Stimulated activated naive B cell treated with anti-CD40 and anti-IgM and Interleukin-4, amounts not matched to agents 10 μg/mL and 1 μg/mL and 100 μg/mL, for 72 hours (primary cell): ENCODE results near the gene NECTIN2.
A peak's percentile ranks its signal among the peaks of the same experiment; 100 is the strongest.
"Not testable (repeated sequence)": the region's sequence is repeated elsewhere in the genome, so short reads cannot be mapped to it uniquely, and the experiment has no call there.

ENCODE experiments used
- ATAC-seq, 2 donors: fragments of 150-1000 bp; cut with Tn5 transposase; replicated peaks; 2 replicates each; pipeline ENCODE4 v1.10.0; 2021; ENCODE audit warnings: moderate library complexity in 1 of 2
- DNase-seq: peaks from one replicate; pipeline ENCODE4 v3.0.0; 2021
- H3K27ac Mint-ChIP-seq: one replicate; pipeline ENCODE4 v1.8.0; 2022; ENCODE audit warnings: mild to moderate bottlenecking, mixed read lengths
- H3K27me3 Mint-ChIP-seq, 2 donors: one replicate each; pipeline ENCODE4 v1.8.0; 2022; ENCODE audit warnings: mixed read lengths in 2 of 2
- H3K36me3 Mint-ChIP-seq, 2 donors: one replicate each; pipeline ENCODE4 v1.8.0; 2022; ENCODE audit warnings: mixed read lengths in 2 of 2, mild to moderate bottlenecking in 1 of 2
- H3K4me1 Mint-ChIP-seq, 2 donors: one replicate each; pipeline ENCODE4 v1.8.0; 2022; ENCODE audit warnings: mixed read lengths in 2 of 2, mild to moderate bottlenecking in 1 of 2
- H3K4me3 Mint-ChIP-seq, 2 donors: one replicate each; pipeline ENCODE4 v1.8.0; 2022; ENCODE audit warnings: mild to moderate bottlenecking in 2 of 2, mixed read lengths in 2 of 2, moderate library complexity in 1 of 2
- H3K9me3 Mint-ChIP-seq, 2 donors: one replicate each; pipeline ENCODE4 v1.8.0; 2022; ENCODE audit warnings: mixed read lengths in 2 of 2, mild to moderate bottlenecking in 1 of 2

NECTIN2 gene

GRCh38 chr19:44878120-44878865 lies 32.2 kb downstream of the NECTIN2 start:
- H3K27ac Mint-ChIP-seq = no peak overlapping the region
- H3K4me1 Mint-ChIP-seq = peaks cover 0 to 3% of the 10 kb centered on the region in 2 donors
- no peak for ATAC-seq
- peaks cover 6 to 13% of the 10 kb centered on the region in 2 donors for H3K27me3 Mint-ChIP-seq
- no peaks in the 10 kb centered on the region for H3K36me3 Mint-ChIP-seq
- no peaks in the 10 kb centered on the region for H3K9me3 Mint-ChIP-seq
- no peak overlapping the region for H3K4me3 Mint-ChIP-seq
- DNase-seq = no peak

DNA sequence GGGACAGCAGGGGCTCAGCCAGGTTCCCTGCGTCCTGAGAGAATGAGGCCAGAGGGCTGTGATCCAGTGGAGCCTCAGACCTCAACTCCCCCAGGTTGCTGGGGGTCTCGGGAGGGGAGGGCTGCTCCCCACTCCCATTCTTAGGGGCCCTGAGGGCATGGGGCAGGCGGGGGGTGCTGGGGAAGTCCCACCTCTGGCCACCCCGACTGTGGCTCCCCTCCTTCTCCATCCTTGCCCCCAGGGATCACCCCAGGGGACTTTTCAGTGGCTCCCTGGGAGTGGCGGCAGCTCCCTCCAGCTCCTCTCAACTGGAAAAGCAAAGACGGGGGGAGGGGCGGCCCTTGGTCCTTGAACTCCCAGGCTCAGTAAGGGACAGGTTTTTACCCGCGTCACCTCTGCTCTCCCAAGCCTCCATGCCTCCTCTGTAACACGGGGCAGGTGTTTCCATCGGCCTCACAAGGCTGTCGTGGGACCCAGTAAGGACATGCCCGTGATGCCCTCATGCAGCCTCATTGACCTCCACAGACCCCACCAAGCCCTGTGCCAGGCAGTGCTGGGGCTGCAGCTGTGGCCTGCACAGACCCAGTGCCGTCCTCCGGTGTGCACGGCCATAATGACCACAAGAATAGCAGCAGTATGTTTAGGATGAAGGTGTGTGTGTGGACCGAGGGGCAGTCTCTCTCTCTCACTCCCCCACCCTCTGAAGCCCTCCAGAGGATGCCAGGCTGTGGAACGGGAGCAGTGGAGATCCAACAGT lies 33.4 kb downstream of the NECTIN2 start:
- ATAC-seq (no peak), DNase-seq (no peak)
- no peaks in the 10 kb centered on the region for H3K36me3 Mint-ChIP-seq
- H3K4me3 Mint-ChIP-seq = no peak overlapping the region
- peaks cover 0 to 3% of the 10 kb centered on the region in 2 donors for H3K4me1 Mint-ChIP-seq
- H3K27ac Mint-ChIP-seq = no peak overlapping the region
- peaks cover 6 to 14% of the 10 kb centered on the region in 2 donors for H3K27me3 Mint-ChIP-seq
- H3K9me3 Mint-ChIP-seq = no peaks in the 10 kb centered on the region

- no peak overlapping the region for H3K27ac Mint-ChIP-seq
- H3K9me3 Mint-ChIP-seq = no peaks in the 10 kb centered on the region
- no peak overlapping the region for H3K4me3 Mint-ChIP-seq
- ATAC-seq (no peak), DNase-seq (no peak)
- peaks cover 6 to 15% of the 10 kb centered on the region in 2 donors for H3K27me3 Mint-ChIP-seq
- peaks cover 0 to 3% of the 10 kb centered on the region in 2 donors for H3K4me1 Mint-ChIP-seq
- H3K36me3 Mint-ChIP-seq = no peaks in the 10 kb centered on the region
Observed at GRCh38 chr19:44882063-44882462, 36.0 kb downstream of the NECTIN2 start.

DNA sequence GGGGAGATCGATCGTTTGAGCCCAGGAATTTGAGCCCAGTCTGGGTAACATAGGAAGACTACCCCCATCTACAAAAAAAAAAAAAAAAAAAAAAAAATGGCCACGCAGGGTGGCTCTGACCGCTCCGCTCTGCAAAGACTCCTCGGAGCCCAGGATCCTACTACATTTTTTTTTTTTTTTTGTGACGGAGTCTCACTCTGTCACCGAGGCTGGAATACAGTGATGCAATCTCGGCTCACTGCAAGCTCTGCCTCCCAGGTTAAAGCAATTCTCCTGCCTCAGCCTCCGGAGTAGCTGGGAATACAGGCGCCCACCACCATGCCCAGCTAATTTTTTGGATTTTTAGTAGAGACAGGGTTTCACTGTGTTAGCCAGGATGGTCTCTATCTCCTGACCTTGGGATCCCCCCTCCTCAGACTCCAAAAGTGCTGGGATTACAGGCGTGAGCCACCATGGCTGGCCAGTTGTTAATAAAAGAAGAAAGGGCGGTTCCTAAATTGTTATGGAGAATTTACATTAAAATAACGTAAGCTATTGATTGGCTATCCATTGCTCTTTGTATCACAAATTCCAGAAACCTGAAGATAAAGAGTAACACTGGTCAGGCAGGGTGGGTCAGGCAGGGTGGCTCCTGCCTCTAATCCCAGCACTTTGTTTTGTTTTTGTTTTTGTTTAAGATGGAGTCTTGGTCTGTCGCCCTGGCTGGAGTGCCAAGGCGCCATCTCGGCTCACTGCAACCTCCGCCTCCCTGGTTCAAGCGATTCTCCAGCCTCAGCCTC lies 36.7 kb downstream of the NECTIN2 start:
- not testable (repeated sequence) for H3K9me3 Mint-ChIP-seq, ATAC-seq, H3K4me3 Mint-ChIP-seq, DNase-seq, H3K27ac Mint-ChIP-seq, H3K4me1 Mint-ChIP-seq, H3K36me3 Mint-ChIP-seq
- H3K27me3 Mint-ChIP-seq = peaks cover 6 to 15% of the 10 kb centered on the region in 2 donors

DNA sequence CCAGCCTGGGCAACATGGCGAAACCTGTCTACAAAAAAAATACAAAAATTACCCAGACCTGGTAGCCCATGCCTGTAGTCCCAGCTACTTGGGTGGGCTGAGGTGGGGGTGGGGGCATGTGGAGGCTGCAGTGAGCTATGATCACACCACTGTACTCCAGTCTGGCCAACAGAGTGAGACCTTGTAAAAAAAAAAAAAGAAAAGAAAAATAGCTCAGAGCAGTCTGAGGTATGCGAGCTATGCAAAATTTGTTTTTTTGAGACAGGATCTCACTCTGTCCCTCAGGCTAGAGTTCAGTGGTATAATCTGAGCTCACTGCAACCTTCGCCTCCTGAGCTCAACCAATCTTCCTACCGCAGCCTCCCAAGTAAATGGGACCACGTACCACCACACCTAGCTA lies 37.8 kb downstream of the NECTIN2 start:
- H3K4me1 Mint-ChIP-seq = peaks cover 0 to 2% of the 10 kb centered on the region in 2 donors
- peaks cover 6 to 7% of the 10 kb centered on the region in 2 donors for H3K27me3 Mint-ChIP-seq
- H3K36me3 Mint-ChIP-seq = no peaks in the 10 kb centered on the region
- no peak for ATAC-seq
- no peak overlapping the region for H3K4me3 Mint-ChIP-seq
- DNase-seq = no peak
- H3K27ac Mint-ChIP-seq = no peak overlapping the region
- H3K9me3 Mint-ChIP-seq = no peaks in the 10 kb centered on the region

DNA sequence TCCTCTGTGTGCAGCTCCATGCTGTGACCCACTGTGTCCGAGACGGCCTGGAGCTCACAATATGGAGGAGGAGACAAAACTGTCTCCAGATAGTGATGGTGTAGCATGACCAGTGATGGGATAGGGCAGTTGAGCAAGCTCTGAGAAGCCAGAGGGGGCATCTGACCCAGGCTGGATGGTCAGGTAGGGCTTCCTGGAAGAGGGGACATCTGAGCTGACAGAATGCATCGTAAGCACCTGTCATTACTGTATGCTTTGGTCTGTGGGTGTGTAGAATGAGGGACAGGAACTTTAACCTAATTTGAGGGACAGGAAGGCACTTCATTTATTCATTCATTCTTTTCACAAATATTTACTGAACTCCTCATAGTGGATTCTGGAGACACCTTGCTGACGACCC lies 38.5 kb downstream of the NECTIN2 start:
- Mint-ChIP-seq H3K27me3 (peaks cover 5 to 6% of the 10 kb centered on the region in 2 donors), H3K4me3 (no peak overlapping the region), H3K9me3 (peaks cover 2 to 4% of the 10 kb centered on the region in 2 donors), H3K27ac (no peak overlapping the region), H3K36me3 (peaks cover 2 to 4% of the 10 kb centered on the region in 2 donors), H3K4me1 (peaks cover 2 to 6% of the 10 kb centered on the region in 2 donors)
- no peak for DNase-seq
- no peak for ATAC-seq

- H3K27me3 Mint-ChIP-seq = peaks cover 0 to 6% of the 10 kb centered on the region in 2 donors
- H3K4me3 Mint-ChIP-seq = no peak overlapping the region
- DNase-seq (no peak), ATAC-seq (no peak)
- no peak overlapping the region for H3K27ac Mint-ChIP-seq
- peaks cover 2 to 4% of the 10 kb centered on the region in 2 donors for H3K9me3 Mint-ChIP-seq
- peaks cover 4 to 11% of the 10 kb centered on the region in 2 donors for H3K4me1 Mint-ChIP-seq
- peaks cover 4% of the 10 kb centered on the region in 2 donors for H3K36me3 Mint-ChIP-seq
Observed at GRCh38 chr19:44886141-44886540, 40.0 kb downstream of the NECTIN2 start.

- Mint-ChIP-seq H3K27me3 (peaks cover 0 to 6% of the 10 kb centered on the region in 2 donors), H3K9me3 (peaks cover 2 to 4% of the 10 kb centered on the region in 2 donors), H3K36me3 (peaks cover 14 to 16% of the 10 kb centered on the region in 2 donors), H3K27ac (no peak overlapping the region), H3K4me3 (no peak overlapping the region), H3K4me1 (peaks cover 14 to 22% of the 10 kb centered on the region in 2 donors)
- DNase-seq = no peak
- no peak for ATAC-seq
Observed at GRCh38 chr19:44887648-44888047, 41.6 kb downstream of the NECTIN2 start.

GRCh38 chr19:44888335-44888734 lies 42.2 kb downstream of the NECTIN2 start:
- H3K36me3 Mint-ChIP-seq = peaks cover 20 to 23% of the 10 kb centered on the region in 2 donors
- not testable (repeated sequence) for ATAC-seq, DNase-seq, H3K4me3 Mint-ChIP-seq, H3K27me3 Mint-ChIP-seq, H3K9me3 Mint-ChIP-seq
- H3K4me1 Mint-ChIP-seq = peaks cover 20 to 29% of the 10 kb centered on the region in 2 donors
- H3K27ac Mint-ChIP-seq = peak overlapping the region; percentile 84

DNA sequence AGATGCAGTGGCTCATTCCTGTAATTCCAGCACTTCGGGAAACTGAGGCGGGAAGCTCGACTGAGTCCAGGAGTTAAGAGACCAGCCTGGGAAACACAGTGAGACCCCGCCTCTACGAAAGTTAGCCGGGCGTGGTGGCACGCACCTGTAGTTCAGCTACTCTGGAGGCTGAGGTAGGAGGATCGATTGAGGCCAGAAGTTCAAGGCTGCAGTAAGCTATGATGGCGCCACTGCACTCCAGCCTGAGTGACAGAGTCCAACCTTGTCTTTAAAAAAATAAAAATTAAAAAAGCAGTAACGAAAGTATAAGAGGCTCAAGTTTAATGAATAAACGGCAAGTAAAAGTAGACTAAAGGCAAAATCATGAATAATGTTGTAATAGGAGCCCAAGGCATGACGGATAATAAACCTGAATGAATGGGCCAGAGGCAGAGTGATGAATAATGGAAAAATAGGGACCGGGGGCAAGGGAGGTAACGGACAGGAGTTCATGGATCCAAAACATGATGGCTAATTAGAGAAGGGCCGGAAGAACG lies 43.8 kb downstream of the NECTIN2 start:
- peak overlapping the region; percentile 82 to 85 for H3K4me3 Mint-ChIP-seq
- DNase-seq (no peak), ATAC-seq (no peak)
- H3K4me1 Mint-ChIP-seq = peaks cover 23 to 37% of the 10 kb centered on the region in 2 donors
- H3K27me3 Mint-ChIP-seq = no peaks in the 10 kb centered on the region
- H3K9me3 Mint-ChIP-seq = peaks cover 2 to 4% of the 10 kb centered on the region in 2 donors
- peaks cover 33 to 36% of the 10 kb centered on the region in 2 donors for H3K36me3 Mint-ChIP-seq
- peak overlapping the region; percentile 96 for H3K27ac Mint-ChIP-seq

- DNase-seq = peak; percentile 100
- ATAC-seq = peak; percentile 85
- H3K4me3 Mint-ChIP-seq = peak overlapping the region; percentile 82 to 85
- H3K4me1 Mint-ChIP-seq = peaks cover 24 to 41% of the 10 kb centered on the region in 2 donors
- H3K27ac Mint-ChIP-seq = peak overlapping the region; percentile 96
- no peaks in the 10 kb centered on the region for H3K27me3 Mint-ChIP-seq
- peaks cover 2 to 4% of the 10 kb centered on the region in 2 donors for H3K9me3 Mint-ChIP-seq
- peaks cover 36 to 40% of the 10 kb centered on the region in 2 donors for H3K36me3 Mint-ChIP-seq
Observed at GRCh38 chr19:44890366-44891015, 44.4 kb downstream of the NECTIN2 start.

DNA sequence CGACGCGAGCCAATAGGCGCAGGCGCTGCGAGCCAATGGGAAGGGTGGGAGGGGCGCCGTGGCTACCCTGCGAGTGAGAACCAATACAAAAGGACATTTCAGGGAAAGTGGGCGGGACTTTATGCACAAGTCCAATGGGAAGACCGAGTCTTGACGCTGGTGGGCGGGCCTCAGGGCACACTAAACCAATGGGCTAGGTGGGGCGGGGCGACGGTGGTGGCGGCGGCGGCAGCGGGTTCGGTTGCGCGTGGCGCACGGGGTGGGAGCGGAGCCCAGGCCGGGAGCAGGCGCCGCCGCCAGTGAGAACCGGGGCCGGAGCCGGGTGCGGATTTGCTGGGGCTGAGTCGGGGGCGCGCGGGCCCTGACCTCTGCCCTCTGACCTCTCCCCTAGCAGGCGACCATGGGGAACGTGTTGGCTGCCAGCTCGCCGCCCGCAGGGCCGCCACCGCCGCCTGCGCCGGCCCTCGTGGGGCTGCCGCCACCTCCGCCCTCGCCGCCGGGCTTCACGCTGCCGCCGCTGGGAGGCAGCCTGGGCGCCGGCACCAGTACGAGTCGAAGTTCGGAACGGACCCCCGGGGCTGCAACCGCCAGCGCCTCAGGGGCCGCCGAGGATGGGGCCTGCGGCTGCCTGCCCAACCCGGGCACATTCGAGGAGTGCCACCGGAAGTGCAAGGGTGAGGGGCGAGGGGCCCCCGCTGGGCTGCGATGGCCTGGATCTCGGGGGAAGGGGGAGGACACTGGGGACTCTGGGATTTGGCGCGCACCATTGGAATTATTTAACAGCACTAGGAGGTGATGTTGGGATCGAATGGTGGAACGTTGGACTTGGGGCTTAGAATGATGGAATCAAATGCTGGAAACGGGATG lies 45.2 kb downstream of the NECTIN2 start, which contains the start of gene TOMM40:
Gene TOMM40 (plus strand): TSS at position 239 of the 867 bp plus-strand sequence. CDS start 162 bp downstream, at position 401.
- Mint-ChIP-seq H3K9me3 (peaks cover 2 to 4% of the 10 kb centered on the region in 2 donors), H3K4me3 (peak within 1 kb of the TSS; percentile 82 to 94), H3K27me3 (no peaks in the 10 kb centered on the region), H3K27ac (peak within 1 kb of the TSS; percentile 96), H3K36me3 (peaks cover 42 to 47% of the 10 kb centered on the region in 2 donors), H3K4me1 (peaks cover 30 to 48% of the 10 kb centered on the region in 2 donors)
- DNase-seq (no peak), ATAC-seq (peak in 1 of 2 donors; percentile 69)
